Lower leg skin (tissue), 3 donors: ENCODE measurements around the gene C1orf35.

Experiments
- POLR2A ChIP-seq, 2 donors: fragments of 450-650 bp; IDR thresholded peaks; one replicate each; pipeline ENCODE4 v1.6.1; 2016 to 2017; ENCODE audit warnings: antibody characterized with exemption in 2 of 2, mild to moderate bottlenecking in 1 of 2, moderate library complexity in 1 of 2
- TF ChIP-seq, protein P1 (sequence below), 3 donors: fragments of 450-650 bp; IDR thresholded peaks; one replicate each; pipeline ENCODE4 v1.5.1; 2016; ENCODE audit warnings: antibody characterized with exemption in 3 of 3, mild to moderate bottlenecking in 3 of 3, moderate library complexity in 2 of 3

DNA sequence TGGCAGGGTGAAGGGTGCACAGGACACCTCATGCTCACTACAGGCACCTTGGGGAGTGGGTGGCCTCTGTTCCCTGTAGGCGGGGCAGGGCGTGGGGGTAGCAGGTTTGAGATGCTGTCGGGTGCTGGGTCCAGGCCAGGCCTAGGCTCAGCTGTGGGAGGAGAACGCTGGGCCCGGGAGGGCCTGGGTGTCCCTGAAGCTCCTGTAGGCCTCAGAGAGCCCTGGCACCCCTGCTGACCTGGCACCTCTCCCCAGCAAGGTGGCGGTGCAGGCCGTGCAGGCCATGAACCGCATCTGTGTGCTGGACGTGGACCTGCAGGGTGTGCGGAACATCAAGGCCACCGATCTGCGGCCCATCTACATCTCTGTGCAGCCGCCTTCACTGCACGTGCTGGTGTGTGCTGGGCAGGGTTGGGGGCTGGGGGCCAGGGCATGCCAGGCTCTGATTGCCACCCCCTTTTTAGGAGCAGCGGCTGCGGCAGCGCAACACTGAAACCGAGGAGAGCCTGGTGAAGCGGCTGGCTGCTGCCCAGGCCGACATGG lies 44.1 kb upstream of the C1orf35 start:
- TF ChIP-seq POLR2A (IDR thresholded peaks at IDR 0.05), result no peak
- TF ChIP-seq, protein P1, sequence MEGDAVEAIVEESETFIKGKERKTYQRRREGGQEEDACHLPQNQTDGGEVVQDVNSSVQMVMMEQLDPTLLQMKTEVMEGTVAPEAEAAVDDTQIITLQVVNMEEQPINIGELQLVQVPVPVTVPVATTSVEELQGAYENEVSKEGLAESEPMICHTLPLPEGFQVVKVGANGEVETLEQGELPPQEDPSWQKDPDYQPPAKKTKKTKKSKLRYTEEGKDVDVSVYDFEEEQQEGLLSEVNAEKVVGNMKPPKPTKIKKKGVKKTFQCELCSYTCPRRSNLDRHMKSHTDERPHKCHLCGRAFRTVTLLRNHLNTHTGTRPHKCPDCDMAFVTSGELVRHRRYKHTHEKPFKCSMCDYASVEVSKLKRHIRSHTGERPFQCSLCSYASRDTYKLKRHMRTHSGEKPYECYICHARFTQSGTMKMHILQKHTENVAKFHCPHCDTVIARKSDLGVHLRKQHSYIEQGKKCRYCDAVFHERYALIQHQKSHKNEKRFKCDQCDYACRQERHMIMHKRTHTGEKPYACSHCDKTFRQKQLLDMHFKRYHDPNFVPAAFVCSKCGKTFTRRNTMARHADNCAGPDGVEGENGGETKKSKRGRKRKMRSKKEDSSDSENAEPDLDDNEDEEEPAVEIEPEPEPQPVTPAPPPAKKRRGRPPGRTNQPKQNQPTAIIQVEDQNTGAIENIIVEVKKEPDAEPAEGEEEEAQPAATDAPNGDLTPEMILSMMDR (IDR thresholded peaks at IDR 0.05), result no peak
